ENCODE measurements around the gene ARID5A.
"Not testable (repeated sequence)": the region's sequence is repeated elsewhere in the genome, so short reads cannot be mapped to it uniquely, and the experiment has no call there.

Gene ARID5A

DNA sequence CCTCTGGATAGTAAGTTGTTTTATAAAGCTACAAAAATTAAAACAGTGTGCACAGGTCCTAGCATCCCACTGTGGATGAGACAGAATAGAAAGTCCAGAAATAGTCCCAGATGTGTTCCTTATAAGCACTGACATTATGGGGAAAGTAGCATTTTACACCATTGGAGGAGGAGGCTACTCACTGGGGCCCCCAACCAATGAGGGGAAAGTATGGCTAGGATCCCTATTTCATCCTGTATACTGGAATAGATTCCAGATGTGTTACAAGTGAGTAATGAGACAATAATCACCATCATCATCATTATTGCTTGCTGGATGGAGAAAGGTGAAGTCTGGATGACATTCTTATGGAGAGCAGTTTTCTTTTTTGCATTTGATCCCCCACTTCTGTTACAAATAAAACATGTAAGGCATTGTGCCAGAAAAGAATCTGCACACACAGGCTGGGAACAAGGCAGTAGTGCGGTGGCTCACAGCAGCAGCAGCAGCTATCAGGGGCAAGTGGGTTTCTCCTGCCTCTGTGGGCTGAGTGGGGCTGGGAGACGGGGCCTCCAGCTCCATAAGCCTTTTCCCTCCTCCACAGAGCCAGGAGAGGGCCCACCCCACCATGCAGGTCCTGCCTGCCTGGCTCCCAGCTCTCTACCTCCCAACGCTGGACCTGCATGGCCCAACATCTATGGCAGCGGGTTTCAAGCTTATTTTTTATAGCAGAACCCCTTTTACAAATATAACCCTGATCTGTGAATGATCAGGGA, 5.0 kb downstream of the ARID5A start:
- DNase-seq: no peak

- no peak for DNase-seq
These were observed 5.9 kb downstream of the ARID5A start for GRCh38 chr2:96542357-96542977.

DNA sequence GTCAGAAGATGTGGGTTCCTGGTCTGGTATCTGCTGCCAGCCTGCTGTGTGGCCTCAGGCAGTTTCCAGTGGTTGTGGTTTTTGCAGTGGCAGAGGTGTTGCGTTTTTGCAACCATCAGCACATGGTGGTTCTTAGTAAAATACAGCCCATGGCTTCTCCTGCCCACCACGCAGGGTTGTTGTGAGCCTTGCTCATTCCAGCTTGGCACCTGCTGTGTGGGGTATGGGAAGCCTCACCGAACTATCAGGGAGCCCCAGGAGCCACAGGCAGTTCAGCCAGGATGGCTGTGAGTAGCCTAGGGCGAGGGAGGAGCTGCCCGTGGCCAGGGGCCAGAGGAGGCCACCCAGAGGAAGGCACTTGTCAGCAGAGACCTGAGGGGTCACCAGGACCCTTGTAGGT, 9.8 kb downstream of the ARID5A start:
- DNase-seq: peak in 1 of 2 experiments; percentile 42

DNA sequence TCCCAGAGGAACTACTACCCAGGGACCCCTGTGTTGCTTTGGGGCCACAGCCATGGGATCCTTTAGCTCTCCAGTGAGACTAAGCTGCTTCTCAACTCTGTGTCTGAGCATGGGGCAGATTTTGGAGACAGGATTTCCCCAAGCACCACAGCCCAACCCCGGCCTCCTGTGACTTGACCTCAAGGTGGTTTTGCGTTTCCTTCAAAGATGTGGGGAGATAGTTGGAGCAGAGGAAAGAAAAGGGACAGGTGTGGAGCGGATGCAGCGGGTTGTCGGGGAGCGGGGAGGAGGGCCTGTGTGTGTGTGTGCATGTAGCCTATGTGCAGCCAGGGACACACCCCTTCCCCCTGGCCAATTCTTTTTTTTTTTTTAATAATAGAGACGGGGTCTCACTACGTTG, 10.2 kb downstream of the ARID5A start:
- DNase-seq: peak in 1 of 2 experiments; percentile 17

GRCh38 chr2:96547203-96547641, 10.7 kb downstream of the ARID5A start:
- no peak for DNase-seq

DNA sequence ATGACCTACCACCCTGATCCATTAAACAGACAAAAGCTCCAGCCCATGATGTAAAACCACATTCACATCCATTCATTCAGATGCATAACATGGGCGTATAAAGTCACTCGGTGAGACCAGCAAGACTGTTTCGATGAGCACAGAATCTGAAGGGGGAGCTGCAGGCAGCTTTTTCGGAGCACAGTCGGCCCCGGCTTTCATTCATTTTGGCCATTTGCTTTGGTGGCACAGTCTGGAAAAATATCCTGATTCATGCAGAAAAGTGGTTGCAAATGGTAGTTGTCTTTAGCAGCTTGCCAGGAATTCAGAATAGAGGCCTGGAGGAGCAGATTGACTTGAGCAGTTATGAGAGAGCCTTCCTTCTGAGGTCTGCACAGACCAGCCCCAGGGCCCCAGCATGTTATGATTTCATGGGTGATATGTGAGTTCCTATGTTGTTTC, 11.2 kb downstream of the ARID5A start:
- no peak for DNase-seq

DNA sequence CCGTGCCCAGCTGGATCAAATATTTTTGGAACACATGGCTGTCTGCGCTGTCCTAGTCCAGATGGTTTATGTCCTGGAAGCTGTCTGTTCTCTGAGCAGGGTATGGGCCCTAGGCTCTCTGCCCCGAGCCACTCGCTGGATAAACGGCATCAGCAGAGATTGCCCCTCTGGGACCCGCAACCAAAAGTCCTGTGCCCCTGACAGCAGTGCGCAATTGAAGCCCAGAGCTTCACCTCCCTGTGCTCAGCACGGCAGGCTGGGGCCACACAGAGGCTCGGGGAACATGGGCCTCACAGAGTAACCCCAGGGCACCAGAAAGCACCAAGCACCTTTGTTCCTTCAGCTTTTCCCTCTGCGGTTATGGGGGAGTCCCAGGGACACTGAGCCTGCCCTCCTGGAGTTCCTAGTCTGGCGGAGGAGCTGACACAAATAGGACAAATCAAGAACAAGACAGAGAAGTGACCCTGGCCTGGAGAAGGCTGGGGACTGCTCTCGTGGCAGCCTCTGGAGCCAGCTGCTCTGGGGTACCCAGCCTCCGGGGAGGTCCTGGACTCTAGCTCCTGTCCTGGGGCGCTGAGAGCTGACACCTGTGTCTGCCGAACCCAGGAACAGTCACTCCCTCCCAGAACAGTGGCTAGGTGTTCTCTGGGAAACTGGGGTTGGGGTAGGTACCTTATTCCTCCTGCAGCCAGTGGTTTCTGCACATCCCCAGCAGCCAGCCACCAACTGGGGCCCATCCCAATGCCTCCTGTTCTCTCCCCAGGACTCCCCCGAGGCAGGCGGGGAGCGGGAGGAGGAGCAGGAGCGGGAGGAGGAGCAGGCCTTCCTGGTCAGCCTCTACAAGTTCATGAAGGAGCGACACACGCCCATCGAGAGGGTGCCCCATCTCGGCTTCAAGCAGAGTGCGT, 12.3 kb downstream of the ARID5A start:
- no peak for DNase-seq

- DNase-seq: no peak
These were observed 12.9 kb downstream of the ARID5A start for GRCh38 chr2:96549466-96549785.

- DNase-seq: no peak
These were observed 13.6 kb downstream of the ARID5A start for GRCh38 chr2:96549967-96550786.

GRCh38 chr2:96550787-96551604, 14.4 kb downstream of the ARID5A start:
- no peak for DNase-seq

- no peak for DNase-seq
These were observed 15.2 kb downstream of the ARID5A start for GRCh38 chr2:96551605-96552314.

DNA sequence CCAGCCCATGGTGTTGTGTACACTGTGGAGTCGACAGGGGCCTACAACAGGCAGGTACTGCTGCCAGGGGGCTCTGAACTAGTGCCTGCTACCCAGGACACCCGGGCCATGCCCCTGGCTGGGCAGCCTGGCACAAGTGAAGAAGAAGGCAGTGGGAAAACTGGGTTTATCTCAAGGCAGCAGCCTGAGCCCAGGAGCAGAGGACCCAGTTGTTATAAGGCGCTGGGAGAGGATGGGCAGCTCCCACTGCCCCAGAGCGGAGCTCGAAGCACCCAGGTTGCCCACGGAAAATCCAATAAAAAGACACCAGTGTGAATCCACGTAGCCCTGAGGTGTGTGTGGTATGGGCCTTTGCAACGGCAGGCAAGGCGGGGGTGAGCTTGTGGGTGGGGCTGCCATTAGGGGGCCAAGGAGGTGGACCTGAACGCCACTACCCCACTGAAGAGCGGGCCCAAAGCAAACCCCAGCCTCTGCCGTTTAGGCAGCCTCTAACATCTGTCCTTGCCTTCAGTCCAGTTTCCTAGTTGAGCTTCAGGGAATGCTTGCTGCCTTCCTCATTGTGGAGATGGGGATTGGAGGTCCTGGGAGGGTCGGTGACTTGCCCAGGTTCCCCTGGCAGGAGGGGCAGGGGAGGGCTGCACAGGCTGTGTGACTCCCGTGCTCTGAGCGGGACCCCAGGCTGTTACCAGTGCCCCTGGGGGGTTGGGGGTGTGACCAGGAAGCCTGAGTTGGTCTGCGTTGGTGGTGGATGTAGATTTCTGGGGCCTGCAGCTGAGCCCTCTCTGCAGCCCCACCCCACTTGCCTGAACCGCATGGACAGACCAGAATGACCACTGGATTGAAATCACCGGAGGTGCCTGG, 16.0 kb downstream of the ARID5A start:
- DNase-seq: no peak

GRCh38 chr2:96553176-96553956, 16.8 kb downstream of the ARID5A start:
- no peak for DNase-seq

DNA sequence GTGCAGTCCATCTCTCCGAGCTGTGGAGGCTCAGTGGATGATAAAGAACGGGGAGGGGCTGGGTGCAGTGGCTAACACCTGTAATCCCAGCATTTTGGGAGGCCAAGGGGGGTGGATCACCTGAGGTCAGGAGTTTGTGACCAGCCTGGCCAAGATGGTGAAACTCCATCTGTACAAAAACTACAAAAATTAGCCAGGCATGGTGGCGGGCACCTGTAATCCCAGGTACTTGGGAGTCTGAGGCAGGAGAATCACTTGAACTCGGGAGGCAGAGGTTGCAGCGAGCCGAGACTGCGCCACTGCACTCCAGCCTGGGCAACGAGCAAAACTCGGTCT, 17.4 kb downstream of the ARID5A start:
- not testable (repeated sequence) for DNase-seq

- peak; percentile 70 to 78 for DNase-seq
These were observed 18.0 kb downstream of the ARID5A start for GRCh38 chr2:96554293-96555145.

- no peak for DNase-seq
These were observed 18.6 kb downstream of the ARID5A start for GRCh38 chr2:96555146-96555610.

- peak; percentile 65 to 69 for DNase-seq
These were observed 20.1 kb downstream of the ARID5A start for GRCh38 chr2:96556441-96557330.
